ENCODE data around the gene ZNF716. TPM values are rescaled to one million over a fixed set of nuclear protein-coding genes. Genes with fewer than 3 reads are reported as not detected.
A peak's percentile ranks its signal among the peaks of the same experiment; 100 is the strongest.

The ZNF716 gene
- total RNA-seq, 4 donors from 2014 or later = not detected

DNA sequence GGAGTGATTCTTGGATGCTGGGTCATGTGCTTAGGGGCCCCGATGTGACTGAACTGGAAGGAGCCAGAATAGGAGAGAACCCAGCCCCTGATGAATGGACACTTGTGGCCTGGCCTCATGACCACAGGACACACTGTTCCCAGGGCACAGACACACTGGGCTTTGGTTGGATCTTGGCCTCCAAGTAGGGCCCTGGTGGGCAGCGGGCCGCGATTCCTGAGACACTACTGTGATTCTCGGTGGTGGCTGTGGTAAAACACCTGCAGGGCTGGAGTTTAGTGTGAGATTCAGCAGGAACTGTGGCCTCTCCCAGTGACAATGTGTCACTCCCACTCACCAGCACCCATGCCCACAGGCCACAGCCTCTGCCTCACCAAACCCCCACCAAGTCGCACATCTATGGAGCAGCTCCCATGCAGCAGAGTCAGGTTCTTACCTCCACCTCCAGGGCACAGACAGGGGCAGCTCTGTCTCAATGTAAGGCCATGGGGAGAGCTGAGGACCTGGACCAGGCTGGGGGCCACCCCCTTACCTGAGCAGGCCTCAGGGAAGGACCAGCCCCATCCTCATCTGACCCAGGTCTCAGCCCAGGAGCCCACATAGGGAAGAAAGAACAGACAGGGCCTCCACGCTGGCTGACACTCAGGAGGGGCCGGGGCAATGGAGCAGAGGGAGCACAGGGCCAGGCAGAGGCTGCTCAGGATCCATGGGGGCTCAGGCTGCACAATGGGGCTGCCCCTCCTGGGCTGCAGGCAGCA, 33.2 kb upstream of the ZNF716 start:
- no peak overlapping the region for H3K27ac ChIP-seq
- no peak for ATAC-seq
- H3K9me3 ChIP-seq = peaks cover 0 to 21% (median 0%) of the 10 kb centered on the region in 3 donors
- no peaks in the 10 kb centered on the region for H3K36me3 ChIP-seq
- H3K27me3 ChIP-seq = no peaks in the 10 kb centered on the region
- no peak overlapping the region for H3K4me3 ChIP-seq
- TF ChIP-seq, protein P1, sequence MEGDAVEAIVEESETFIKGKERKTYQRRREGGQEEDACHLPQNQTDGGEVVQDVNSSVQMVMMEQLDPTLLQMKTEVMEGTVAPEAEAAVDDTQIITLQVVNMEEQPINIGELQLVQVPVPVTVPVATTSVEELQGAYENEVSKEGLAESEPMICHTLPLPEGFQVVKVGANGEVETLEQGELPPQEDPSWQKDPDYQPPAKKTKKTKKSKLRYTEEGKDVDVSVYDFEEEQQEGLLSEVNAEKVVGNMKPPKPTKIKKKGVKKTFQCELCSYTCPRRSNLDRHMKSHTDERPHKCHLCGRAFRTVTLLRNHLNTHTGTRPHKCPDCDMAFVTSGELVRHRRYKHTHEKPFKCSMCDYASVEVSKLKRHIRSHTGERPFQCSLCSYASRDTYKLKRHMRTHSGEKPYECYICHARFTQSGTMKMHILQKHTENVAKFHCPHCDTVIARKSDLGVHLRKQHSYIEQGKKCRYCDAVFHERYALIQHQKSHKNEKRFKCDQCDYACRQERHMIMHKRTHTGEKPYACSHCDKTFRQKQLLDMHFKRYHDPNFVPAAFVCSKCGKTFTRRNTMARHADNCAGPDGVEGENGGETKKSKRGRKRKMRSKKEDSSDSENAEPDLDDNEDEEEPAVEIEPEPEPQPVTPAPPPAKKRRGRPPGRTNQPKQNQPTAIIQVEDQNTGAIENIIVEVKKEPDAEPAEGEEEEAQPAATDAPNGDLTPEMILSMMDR (IDR thresholded peaks at IDR 0.05) = no peak
- TF ChIP-seq POLR2AphosphoS5 (IDR thresholded peaks at IDR 0.05) = no peak
- TF ChIP-seq EP300 (IDR thresholded peaks at IDR 0.05) = no peak
- no peak for TF ChIP-seq POLR2A (IDR thresholded peaks at IDR 0.05)
- no peaks in the 10 kb centered on the region for H3K4me1 ChIP-seq
- WGBS, 2 donors (ENCODE audit: low coverage in 1 of 2) = 93% methylated on average over 3 of the region's 8 CpGs; no CpG with 5 or more reads in 1 of the 2 donors

DNA sequence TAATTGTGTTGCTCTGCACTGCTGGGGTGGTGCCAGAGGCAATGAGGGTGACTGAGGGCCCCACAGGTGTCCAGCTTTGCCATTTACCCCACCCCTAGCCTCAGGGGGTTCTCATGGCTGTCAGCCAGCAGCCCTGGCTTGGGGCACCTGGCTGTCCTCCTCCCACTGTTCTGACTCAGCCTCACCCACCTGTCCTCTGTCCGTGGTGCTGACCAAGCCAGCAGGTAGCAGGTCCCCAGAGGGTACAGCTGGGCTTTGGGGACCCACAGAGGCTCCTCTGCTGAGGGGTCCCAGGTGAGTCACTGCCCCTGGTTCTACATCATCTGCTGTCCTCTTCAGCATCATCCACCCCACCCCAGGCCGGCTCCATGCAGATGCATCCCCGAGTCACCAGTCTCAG, 32.2 kb upstream of the ZNF716 start:
- Histone ChIP-seq H3K27me3 (no peaks in the 10 kb centered on the region), H3K9me3 (peaks cover 0 to 21% (median 0%) of the 10 kb centered on the region in 3 donors), H3K4me1 (no peaks in the 10 kb centered on the region), H3K36me3 (no peaks in the 10 kb centered on the region), H3K4me3 (no peak overlapping the region), H3K27ac (no peak overlapping the region)
- 45 to 92% methylated on average over 2 of the region's 3 CpGs for WGBS, 2 donors (ENCODE audit: low coverage in 1 of 2)
- TF ChIP-seq POLR2A (IDR thresholded peaks at IDR 0.05) (no peak), POLR2AphosphoS5 (IDR thresholded peaks at IDR 0.05) (no peak), EP300 (IDR thresholded peaks at IDR 0.05) (no peak)
- no peak for ATAC-seq

DNA sequence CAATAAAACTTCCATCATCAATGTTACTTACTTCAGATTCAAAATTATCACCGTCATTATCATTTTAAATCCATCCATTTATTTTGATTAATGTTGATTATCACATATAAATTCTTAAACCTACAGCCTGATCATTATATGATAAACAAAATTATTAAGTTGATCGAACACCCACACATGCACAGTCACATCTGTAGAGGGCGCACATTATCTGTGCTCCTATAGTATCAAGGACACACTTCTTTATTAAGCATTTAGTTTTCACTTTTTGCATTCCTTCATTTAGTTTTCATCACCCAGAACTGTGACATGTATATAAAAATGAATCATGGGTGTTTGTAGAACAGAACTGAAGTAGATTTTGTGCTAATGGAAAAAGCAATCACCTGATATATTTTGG, 26.2 kb upstream of the ZNF716 start:
- no peak for ATAC-seq
- H3K4me1 ChIP-seq = no peaks in the 10 kb centered on the region
- 61 to 63% methylated on average over 3 of the region's 3 CpGs for WGBS, 2 donors (ENCODE audit: low coverage in 1 of 2)
- H3K27ac ChIP-seq = no peak overlapping the region
- no peaks in the 10 kb centered on the region for H3K36me3 ChIP-seq
- peaks cover 26% of the 10 kb centered on the region for H3K27me3 ChIP-seq
- no peak overlapping the region for H3K4me3 ChIP-seq
- no peak for TF ChIP-seq POLR2AphosphoS5 (IDR thresholded peaks at IDR 0.05)
- H3K9me3 ChIP-seq = peaks cover 0 to 23% (median 0%) of the 10 kb centered on the region in 3 donors

DNA sequence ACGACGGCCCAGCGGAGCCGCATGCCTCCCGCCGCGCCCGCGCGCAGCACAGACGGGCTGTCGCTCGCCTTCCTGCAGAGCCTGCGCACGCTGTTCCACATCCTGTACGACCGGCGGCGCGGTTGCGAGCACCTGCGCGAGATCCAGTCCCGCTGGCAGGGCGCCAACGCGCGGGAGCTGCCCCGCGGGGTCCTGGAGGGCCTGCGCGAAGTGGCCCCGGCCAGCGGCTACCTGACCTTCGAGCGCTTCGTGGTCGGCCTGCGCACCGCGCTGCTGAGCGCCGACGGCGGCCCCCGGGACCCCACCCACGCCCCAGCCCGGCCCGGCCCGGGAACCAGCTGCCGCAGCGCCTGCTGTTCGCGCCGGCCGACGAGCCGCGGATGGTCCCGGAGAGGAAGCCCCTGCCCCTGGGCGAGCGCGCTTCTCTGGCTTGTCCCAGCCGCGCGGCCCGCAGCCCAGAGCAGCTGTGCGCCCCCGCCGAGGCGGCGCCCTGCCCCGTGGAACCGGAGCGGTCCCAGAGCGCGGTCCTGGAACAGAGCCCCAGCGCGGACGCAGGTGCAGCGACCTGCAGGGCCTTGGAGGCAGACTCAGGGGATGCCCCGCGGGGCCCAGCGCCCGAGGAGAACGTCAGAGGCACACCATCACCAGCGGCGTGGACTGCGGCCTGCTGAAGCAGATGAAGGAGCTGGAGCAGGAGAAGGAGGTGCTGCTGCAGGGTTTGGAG, 25.3 kb upstream of the ZNF716 start:
- Histone ChIP-seq H3K9me3 (peaks cover 0 to 23% (median 0%) of the 10 kb centered on the region in 3 donors), H3K36me3 (no peaks in the 10 kb centered on the region), H3K27me3 (peaks cover 26% of the 10 kb centered on the region), H3K4me3 (no peak overlapping the region), H3K27ac (no peak overlapping the region), H3K4me1 (no peaks in the 10 kb centered on the region)
- peak; percentile 22 for ATAC-seq
- no CpG with 5 or more reads among the region's 89 CpGs for WGBS, 2 donors (ENCODE audit: low coverage in 1 of 2)
- no peak for TF ChIP-seq POLR2A (IDR thresholded peaks at IDR 0.05)
- no peak for TF ChIP-seq POLR2AphosphoS5 (IDR thresholded peaks at IDR 0.05)
- TF ChIP-seq, protein P1 (IDR thresholded peaks at IDR 0.05) = no peak
- TF ChIP-seq EP300 (IDR thresholded peaks at IDR 0.05) = no peak

DNA sequence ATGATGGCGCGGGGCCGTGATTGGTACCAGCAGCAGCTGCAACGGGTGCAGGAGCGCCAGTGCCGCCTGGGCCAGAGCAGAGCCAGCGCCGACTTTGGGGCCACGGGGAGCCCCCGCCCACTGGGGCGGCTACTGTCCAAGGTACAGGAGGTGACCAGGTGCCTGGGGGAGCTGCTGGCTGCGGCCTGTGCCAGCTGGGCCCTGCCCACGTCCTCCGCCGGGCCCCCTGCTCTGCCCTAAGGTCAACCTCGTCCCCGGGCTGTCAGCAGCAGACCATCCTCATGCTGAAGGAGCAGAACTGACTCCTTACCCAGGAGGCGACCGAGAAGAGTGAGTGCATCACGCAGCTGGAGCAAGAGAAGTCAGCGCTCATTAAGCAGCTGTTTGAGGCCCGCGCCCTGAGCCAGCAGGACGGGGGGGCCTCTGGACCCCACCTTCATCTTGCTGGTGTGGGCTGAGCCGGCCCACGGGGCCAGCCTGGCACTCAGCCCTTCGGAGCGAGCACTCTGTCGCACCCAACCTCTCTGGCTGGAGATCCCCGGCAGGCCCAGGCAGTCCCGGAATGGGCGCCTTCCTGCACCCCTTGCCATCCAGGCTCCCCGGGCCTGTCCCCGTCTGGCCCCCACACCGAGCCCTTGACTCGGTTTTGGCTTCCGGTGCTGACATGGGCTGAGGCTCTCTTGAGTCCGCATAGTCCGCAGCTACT, 24.6 kb upstream of the ZNF716 start:
- no peak for ATAC-seq
- Histone ChIP-seq H3K27me3 (peaks cover 26% of the 10 kb centered on the region), H3K4me3 (no peak overlapping the region), H3K4me1 (no peaks in the 10 kb centered on the region), H3K36me3 (no peaks in the 10 kb centered on the region), H3K27ac (no peak overlapping the region), H3K9me3 (peaks cover 0 to 23% (median 0%) of the 10 kb centered on the region in 3 donors)
- TF ChIP-seq, protein P1 (IDR thresholded peaks at IDR 0.05) = no peak
- TF ChIP-seq EP300 (IDR thresholded peaks at IDR 0.05) = no peak
- TF ChIP-seq POLR2A (IDR thresholded peaks at IDR 0.05) = no peak
- no peak for TF ChIP-seq POLR2AphosphoS5 (IDR thresholded peaks at IDR 0.05)
- WGBS, 2 donors (ENCODE audit: low coverage in 1 of 2) = 77 to 84% methylated on average over 5 to 13 of the region's 39 CpGs

All from gastroesophageal sphincter (tissue), 4 donors.